ENCODE results near the gene DHDH.

DHDH gene

DNA sequence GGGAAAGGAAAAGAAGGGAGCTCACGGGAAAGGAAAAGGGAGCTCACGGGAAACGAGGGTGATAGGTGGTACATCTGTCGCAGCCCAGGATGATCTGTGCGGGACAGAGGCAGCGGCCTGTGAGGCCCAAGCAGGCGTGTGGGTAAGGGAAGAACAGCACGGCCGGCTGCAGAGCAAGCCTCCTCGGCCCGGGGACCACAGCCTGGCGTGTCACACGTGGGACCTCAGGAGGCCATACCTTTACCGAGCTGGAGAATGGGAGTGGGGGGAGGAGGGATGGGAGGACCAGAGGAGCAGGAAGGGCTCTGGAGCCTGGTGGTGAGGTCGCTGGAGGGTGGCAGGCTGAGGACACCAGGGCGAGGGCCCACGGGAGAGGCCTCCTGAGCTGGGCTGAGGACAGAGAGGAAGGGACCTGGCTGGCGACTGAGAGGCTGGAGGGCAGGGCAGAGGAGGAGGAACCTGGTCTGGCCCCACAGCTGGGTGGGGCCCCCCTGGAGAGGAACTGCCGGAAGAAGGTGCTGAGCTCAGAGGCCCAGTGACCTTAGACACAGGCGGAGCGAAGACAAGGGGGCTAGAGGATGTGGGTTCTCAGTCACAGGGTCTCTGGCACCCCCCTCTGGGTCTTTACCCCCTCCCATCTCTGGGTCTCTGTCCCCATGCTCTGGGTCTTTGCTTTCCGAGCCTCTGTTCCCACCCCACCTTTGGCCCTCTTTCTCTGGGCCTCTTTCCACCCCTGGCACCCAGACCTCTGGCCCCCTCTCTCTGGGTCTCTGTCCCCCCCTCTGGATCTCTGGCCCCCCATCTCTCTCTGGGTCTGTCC is 28.7 kb downstream of the DHDH start:
- DNase-seq (ENCODE audit: extremely low read depth, low read depth): no peak
- TF ChIP-seq, protein P1, sequence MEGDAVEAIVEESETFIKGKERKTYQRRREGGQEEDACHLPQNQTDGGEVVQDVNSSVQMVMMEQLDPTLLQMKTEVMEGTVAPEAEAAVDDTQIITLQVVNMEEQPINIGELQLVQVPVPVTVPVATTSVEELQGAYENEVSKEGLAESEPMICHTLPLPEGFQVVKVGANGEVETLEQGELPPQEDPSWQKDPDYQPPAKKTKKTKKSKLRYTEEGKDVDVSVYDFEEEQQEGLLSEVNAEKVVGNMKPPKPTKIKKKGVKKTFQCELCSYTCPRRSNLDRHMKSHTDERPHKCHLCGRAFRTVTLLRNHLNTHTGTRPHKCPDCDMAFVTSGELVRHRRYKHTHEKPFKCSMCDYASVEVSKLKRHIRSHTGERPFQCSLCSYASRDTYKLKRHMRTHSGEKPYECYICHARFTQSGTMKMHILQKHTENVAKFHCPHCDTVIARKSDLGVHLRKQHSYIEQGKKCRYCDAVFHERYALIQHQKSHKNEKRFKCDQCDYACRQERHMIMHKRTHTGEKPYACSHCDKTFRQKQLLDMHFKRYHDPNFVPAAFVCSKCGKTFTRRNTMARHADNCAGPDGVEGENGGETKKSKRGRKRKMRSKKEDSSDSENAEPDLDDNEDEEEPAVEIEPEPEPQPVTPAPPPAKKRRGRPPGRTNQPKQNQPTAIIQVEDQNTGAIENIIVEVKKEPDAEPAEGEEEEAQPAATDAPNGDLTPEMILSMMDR (IDR thresholded peaks at IDR 0.05; ENCODE audit: low read depth, low read length): no peak

DNA sequence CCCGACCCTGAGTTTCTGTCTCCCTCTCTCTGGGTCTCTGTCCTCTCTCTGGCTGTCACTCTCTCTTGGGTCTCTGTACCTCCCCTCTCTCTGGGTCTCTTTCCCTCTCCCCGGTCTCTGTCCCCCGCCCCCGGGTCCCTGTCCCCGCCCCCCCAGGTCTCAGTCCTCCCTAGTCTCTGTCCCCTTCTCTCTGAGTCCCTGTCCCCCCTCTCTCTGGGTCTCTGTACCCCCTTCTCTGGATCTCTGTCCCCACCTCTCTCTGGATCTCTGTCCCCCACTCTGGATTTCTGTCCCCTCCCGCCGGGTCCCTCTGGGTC is 29.3 kb downstream of the DHDH start:
- DNase-seq (ENCODE audit: extremely low read depth, low read depth): no peak
- TF ChIP-seq, protein P1 (IDR thresholded peaks at IDR 0.05; ENCODE audit: low read depth, low read length): no peak

DNA sequence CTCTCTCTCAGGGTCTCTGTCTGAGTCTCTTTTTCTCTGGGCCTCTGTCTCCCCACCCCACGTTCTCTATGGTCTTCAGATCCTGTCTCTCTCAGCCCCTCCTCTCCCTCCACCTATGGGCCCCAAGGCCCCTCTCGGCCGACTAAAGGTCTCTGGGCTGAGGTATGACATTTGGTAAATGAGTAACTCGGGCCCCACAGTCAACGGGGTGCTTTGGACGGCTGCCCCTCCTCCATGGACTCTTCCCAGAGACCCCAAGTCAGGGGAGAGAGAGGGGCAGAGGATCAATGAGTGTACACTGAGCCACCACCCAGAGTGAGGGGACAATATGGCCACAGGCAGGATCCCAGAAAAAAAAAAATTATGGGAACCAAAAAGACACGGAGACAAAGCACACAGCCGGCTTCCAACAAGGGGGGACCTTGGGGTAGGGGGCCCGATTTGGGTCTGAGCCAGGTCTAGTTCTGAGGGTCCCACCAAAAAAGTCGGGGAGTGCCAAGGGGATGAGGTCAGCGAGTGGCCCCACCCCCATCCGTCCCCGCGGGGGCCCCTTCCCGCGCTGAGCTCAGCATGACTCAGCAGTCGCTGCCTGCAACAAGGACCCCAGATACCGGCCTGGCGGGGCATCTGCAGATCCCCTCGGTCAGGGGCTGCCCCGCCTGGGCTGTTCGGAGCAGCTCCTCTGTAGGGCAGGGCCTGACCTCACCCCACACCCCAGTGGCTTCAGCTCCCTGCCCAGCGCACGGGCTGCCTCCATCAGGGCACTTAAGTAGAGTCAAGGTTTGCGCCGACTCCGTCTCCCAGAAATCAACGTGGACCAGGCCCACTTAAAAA is 30.1 kb downstream of the DHDH start:
- TF ChIP-seq, protein P1 (IDR thresholded peaks at IDR 0.05; ENCODE audit: low read depth, low read length): no peak
- no peak for DNase-seq (ENCODE audit: extremely low read depth, low read depth)

DNA sequence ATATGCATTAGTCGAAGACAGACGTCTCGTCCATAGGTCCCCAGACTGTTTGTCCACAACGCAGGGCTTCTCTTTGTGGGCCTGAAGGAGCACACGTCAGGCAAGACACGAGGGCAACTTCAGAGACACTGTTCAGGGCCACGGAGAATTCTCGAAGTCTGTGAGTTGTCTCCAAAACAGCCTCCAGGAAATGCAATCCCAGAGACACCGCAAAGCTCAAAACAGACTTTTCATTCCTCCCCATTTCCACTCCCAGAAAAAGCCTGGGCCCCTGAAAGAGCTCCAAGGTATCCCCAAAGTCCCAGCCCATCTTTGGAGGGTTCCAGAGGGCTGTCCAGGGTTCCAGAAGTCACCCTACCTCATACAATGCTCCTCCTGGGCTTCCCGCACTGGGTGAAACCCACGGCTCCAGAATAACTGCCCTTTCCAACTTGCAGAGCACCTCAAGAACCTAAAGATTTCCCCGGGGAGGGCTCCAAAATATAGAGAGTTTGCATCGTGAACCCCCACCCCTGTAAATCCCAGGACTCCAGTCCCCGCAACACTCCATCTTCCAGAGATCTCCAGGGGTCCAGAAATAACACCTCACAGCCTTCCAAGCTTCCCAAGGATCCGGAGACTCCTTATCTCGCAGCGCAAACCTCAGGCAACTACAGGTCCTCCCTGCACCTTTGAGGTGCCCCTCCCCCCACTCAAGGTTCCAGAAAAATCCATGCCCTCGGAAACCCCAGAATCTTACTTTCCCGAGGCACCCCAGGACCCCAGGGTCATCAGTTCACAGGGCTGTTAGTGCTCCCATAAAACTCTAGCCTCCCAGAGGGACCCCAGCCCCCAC is 30.9 kb downstream of the DHDH start:
- no peak for DNase-seq (ENCODE audit: extremely low read depth, low read depth)

DNA sequence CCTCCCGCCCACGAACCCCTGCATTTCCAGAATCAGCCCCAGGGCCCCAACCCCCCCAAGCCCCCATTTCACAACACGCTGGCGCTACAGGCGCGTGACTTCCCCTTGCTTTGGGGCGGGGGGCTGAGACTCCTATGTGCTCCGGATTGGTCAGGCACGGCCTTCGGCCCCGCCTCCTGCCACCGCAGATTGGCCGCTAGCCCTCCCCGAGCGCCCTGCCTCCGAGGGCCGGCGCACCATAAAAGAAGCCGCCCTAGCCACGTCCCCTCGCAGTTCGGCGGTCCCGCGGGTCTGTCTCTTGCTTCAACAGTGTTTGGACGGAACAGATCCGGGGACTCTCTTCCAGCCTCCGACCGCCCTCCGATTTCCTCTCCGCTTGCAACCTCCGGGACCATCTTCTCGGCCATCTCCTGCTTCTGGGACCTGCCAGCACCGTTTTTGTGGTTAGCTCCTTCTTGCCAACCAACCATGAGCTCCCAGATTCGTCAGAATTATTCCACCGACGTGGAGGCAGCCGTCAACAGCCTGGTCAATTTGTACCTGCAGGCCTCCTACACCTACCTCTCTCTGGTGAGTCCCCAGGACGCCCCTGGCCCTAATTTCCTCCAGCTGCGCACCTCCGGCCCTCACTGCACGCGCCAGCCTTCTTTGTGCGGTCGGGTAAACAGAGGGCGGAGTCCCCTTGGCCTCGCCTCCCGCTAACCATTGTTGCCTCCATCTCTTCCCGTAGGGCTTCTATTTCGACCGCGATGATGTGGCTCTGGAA is 31.7 kb downstream of the DHDH start, which contains the start of gene FTL:
TSS of gene FTL (plus strand) at position 270 of the 766 bp plus-strand sequence. CDS start at position 469, 199 bp downstream.
- DNase-seq (ENCODE audit: extremely low read depth, low read depth): peak; percentile 93
- TF ChIP-seq, protein P1 (IDR thresholded peaks at IDR 0.05; ENCODE audit: low read depth, low read length): no peak

More for the DNA sequence above, 30.9 kb downstream of the DHDH start:
- TF ChIP-seq, protein P1 (IDR thresholded peaks at IDR 0.05; ENCODE audit: low read depth, low read length): no peak

DNA sequence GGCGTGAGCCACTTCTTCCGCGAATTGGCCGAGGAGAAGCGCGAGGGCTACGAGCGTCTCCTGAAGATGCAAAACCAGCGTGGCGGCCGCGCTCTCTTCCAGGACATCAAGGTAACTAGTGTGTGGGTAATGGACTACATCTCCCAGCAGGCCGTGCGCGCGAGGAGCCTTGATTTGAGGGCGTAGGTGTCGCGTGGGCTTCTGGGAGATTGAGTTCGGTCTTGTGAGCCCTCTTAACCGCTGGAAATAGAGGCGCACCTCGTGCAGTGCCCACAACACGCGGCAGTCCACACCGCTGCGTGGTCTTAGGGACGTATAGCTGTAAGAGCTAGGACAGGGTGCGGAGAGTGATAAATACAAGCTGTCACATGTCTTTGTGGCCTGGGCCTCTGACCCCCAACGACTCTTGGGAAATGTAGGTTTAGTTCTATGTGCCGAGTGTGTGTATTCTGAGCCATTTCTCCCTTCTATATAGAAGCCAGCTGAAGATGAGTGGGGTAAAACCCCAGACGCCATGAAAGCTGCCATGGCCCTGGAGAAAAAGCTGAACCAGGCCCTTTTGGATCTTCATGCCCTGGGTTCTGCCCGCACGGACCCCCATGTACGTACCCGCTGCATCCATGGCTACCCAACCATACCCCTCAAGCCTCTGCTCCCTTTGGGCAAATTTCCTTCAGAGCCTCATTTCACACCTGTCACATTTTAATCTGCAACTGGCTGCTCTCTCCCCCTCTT is 32.5 kb downstream of the DHDH start:
- no peak for DNase-seq (ENCODE audit: extremely low read depth, low read depth)
- TF ChIP-seq, protein P1 (IDR thresholded peaks at IDR 0.05; ENCODE audit: low read depth, low read length): no peak
